ENCODE data around the gene SMNDC1. TPM values are rescaled to one million over a fixed set of nuclear protein-coding genes. Genes with fewer than 3 reads are reported as not detected.
A peak's percentile ranks its signal among the peaks of the same experiment; 100 is the strongest.
"Not testable (repeated sequence)": the region's sequence is repeated elsewhere in the genome, so short reads cannot be mapped to it uniquely, and the experiment has no call there.

The SMNDC1 gene
- total RNA-seq (2014; rRNA removed; shearing (Covaris generic)) = 6.3 and 7.6 TPM in 2 replicates

DNA sequence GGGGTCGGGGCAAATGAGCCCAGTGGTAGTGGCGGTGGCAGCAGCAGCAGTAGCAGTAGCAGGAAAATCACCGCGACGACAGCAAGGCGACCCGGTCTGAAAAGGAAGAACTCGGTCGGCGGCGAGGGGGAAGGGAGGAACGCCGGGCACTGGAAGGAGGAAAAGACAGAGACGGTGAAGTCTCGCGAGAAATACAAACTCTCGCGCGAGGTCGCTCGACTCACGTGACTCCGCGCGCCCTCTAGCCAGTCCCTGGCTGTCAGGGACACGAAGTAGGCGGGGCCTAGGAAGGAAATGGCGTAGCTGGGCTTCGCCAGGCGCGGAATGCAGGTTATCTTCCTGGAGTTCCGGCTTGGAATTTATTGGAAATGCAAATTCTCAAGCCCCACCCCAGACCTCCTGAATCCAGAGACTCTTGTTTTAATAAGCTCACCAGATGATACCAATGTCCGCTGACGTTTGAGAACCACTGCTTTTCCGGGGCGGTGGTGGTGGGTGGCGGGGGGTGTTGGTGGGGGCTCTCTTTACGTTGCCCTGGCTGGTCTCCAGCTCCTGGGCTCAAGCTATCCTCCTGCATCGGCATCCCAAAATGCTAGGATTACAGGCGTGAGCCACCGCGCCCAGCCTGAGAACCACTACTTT lies at the start of gene SMNDC1:
Gene SMNDC1, minus strand, starts transcription at position 141 of the 642 bp plus-strand sequence. CDS start 1,333 bp downstream, outside the sequence.
- peak; percentile 98 for DNase-seq (ENCODE audit: low read depth)

DNA sequence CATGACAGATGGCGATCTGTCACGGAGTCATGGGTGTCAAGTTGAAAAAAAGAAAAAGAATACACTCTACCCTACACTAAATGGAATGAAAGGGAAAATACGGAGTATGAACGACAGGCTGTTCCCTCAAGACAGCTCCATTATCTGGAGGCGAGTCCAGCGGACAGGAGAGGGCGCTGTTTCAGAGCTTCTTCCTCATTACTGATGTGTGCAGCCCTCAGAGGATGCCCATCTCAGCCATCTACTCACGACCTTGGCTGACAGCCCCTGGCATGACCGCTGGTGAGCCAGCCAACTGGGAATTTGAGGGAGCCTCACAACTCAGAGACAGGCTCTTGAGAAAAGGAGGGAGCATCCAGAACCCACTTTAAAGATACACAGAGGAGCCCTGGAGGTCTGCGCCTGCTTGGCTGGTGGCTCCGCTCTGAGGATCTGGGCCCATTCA lies 49.6 kb upstream of the SMNDC1 start:
- DNase-seq (ENCODE audit: low read depth) = peak; percentile 76

DNA sequence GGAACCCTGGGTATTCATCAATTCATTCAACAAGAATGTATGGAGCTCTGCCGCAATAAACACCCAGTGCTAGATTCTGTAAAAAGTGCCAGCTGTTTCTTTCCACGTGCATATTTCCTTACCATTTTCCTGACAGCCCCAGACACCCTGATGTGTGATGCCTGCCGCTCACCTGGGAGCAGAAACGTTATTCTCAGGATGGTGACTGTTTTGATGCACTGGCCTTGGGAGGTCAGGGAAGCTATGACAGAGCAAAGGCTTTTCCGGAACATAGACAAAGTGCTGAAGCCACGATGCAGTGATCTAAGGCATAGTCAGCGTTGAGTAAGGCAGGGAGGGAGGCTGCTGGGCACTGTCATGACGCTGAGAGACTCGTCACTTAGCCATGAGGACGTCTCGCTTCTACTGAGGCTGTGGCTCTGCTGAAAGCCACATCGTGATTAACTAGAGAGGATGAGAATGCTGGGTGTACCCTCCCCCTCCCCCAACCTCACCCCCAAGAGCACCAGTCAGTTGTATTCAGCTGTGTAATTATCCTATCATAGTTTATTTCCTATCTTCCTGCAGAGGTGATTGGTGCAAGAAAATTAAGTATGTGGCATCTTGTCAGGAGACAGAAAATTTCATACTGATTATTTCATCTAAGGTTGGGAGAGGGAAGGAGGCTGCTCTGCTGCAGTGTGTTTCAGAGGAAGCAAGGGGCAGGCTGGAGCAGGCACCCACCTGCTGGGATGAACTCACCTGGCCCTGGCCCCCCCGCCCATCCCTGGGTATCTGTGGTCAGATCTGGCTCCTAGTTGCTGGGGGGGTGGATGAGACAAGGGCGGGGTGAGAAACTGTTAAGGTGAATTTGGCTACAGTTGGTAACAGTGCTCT lies 48.8 kb upstream of the SMNDC1 start:
- DNase-seq (ENCODE audit: low read depth) = peak; percentile 79

DNA sequence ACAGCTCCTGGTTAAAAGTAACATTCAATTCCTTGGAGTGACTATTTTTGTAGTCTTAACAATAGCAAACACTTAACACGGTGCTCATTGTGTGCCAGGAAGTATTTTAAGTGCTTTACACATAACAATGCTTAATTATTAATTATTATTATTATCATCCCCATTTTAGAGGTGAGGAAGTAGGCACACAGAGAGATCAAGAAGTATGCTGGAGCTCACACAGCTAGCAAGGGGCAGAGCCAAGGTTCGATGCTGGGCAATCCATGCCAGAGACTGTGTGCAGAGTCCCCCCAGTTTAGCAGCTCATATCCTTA lies 48.2 kb upstream of the SMNDC1 start:
- no peak for DNase-seq (ENCODE audit: low read depth)

DNA sequence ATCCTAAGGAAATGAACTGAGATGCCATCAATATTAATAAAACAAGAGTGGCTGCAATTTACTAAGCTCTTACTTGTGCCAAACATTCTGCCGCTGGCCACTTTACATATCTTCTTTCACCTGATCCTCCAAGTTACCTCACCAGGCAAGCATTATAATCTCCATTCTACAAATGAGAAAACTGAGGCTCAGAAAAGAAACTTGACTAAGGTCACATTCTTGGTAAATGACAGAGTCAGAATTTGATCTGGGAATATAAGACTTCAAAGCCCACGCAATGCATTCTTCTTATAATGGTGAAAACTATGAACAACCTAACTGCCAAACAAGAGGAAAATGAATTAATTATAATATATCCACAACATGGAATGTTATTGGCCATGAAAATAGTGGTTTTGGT lies 46.1 kb upstream of the SMNDC1 start:
- no peak for DNase-seq (ENCODE audit: low read depth)

DNA sequence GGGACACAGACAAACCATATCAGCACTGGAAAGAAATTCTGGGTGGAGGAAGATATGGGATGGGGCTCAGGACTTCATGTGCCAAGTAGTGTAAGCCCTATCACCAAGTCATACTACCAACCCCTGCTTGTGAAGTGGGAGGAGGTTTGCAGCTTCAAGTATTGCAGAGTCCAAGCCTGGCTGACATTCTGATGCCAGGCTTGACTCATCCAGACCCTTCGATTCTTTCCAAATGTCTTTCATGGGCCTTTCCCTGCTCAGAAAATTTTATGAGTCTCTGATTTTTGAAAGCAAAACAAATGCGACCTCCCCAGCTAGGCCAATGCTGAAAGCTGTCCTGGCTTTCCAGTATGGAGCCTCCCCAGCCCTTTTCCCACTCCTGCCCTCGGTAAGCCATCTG lies 45.1 kb upstream of the SMNDC1 start:
- DNase-seq (ENCODE audit: low read depth) = no peak

DNA sequence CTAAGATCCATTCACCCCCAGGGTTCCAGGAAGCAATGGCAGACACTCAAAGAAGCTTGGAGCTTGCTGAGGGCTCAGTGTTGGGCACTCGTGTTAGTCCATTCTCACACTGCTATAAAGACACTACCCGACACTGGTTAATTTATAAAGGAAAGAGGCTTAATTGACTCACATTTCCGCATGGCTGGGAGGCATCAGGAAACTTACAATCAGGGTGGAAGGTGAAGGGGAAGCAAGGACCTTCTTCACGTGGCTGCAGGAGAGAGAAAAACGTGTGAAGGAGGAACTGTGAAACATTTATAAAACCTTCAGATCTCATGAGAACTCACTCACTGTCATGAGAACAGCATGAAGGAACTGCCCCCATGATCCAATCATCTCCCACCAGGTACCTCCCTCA lies 44.7 kb upstream of the SMNDC1 start:
- no peak for DNase-seq (ENCODE audit: low read depth)

DNA sequence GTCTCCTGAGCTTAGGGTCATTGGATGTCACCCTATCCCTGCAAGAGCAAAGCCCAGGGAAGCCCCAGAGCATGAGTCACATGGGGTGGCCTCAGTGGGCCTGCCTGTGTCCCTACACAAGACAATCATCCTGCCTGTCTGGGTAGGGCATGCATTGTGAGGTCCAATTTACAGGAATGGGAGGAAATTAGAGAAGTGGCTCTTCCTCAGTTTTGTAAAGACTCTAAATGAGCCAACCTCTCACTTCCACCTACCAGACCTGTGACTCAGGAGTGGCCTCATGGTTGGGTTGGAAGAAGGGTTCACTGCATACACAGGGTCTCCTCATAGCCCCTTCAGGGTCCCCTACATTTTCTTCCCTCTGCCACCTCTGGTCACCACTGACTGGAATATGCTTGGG lies 43.6 kb upstream of the SMNDC1 start:
- no peak for DNase-seq (ENCODE audit: low read depth)

DNA sequence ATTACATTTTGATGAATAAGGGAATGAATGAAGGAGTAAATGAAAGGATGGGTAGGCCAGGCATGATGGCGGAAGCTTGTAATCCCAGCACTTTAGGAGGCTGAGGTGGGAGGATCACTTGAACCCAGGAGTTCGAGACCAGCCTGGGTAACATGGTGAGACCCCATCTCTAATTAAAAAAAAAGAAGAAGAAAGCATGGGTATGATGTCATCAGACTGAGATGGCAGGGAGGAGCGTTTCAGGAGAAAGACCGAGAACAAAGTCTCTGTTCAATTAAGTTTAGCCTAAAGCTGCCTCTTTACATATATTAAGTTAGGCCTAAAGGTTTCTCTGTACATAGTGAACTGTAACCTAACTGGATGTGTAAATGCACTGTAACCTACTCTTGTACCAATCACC lies 42.2 kb upstream of the SMNDC1 start:
- no peak for DNase-seq (ENCODE audit: low read depth)

DNA sequence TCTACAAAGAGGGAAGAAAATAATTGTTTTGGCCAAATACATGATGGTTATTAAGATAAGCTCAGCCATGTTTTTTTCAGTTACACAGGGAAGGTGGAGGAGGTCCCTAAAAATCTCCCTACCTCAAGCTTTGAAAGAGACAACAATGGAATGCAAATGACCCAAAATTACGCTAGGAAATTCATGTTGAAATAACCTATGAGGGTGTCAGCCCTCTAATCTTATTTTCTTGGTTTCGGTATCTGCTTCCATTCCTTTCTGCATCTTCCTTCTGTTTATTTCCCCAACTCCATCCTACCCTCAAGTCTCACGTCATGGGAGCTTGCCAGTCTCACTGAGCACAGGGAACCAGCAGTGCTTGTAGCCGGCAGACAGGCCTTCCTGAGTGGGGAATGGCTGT lies 40.6 kb upstream of the SMNDC1 start:
- no peak for DNase-seq (ENCODE audit: low read depth)

DNA sequence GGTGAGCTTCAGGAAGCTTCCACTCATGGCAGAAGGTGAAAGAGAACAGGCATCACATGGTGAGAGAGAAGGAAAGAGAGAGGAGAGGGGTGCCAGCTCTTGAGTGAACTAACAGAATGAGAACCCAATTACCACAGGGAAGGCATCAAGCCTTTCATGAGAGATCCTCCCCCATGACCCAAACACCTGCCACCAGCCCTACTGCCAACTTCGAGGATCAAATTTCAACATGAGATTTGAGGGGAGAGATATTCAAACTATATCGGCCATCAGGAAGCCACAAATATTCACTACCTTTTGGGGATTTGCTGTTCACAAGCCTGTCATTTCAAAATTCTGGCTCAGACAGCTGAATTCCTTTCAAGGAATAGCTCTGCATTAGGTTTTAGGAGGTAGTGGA lies 39.9 kb upstream of the SMNDC1 start:
- no peak for DNase-seq (ENCODE audit: low read depth)

DNA sequence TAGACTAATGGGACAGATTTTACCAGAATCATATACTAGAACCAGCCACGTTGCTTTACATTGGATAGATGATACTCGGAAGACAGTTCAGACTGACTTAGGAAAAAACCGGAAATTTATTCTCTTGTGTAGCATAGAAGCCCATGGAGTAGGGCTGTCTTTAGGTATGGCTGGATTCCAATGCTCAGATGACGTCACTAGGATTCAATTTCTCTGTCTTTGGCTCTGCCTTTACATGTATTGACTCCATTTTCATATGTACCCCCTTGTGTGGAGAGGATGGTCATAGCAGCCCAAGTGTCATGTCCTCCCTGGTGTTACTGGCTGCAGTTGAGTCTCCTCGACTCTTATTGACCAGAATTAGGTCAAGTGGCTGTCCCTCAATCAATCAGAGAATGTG lies 39.2 kb upstream of the SMNDC1 start:
- no peak for DNase-seq (ENCODE audit: low read depth)

DNA sequence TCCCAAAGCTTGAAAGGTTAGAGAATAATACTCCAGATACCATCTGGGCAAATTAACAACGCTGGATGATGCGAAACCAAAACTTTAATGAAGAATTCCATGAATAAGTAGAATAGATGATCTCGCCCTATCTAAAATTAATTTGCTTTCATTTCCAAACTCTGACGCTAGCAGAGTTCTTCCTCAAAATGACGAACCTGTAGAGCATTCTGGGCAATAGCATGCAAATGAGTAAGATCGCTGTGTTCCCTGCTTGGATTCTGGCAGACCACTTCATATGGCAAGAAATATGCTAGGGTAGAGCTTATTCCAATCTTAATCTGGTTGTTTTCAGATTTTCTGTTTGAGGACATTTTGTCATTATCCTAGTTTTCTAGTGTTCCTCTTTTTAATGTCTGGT lies 36.1 kb upstream of the SMNDC1 start:
- DNase-seq (ENCODE audit: low read depth) = peak; percentile 29

DNA sequence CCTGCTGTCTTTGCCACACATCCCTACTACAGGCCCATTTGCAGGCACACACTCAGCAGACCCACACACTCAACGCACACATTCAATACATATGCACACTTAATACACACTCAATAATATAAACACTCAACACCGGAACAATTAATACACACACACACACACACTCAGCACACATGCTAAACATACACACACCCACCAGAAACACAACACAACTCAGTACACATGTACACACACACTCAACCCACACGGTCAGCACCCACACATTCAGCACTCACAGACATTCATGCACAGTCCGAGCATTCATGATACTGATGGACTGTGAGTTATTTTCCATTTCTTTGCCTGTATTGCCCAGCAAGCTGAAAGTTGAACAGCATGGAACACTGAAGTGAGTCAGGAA lies 35.4 kb upstream of the SMNDC1 start:
- no peak for DNase-seq (ENCODE audit: low read depth)

DNA sequence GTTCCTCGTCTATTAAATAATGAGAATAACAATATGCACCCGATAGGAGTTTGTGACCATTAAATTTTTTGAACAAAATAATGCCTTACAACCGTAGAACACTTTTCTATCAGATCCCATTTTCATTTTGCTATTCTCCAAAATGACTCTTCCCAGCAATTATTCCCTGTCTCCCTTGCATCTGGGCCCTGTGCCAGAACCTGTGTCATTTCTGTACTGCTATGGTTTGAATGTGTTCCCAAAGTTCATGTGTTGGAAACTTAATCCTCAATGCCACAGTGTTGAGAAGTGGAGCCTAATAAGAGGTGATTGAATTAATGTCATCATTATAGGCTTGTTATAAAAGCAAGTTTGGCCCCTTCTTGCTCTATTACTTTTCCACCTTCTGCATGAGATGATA lies 33.2 kb upstream of the SMNDC1 start:
- DNase-seq (ENCODE audit: low read depth) = peak; percentile 71

DNA sequence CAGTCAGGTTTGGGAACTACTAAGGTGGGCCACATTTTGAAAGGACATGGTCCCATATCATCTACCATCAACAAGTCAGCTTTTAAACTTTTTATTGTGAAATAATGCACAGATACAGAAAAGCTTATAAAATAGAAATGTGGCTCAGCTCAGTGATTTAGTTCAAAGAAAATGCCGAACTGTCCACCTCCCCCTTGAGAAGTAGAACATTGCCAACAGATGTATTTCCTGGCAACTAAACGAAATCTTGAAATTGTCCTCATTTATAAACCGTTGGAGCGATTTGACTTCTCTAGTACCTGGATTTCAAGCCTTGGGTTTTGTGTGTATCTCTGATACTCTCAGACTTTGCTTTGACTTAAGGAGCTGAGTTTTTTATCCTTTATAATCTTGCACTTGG lies 32.7 kb upstream of the SMNDC1 start:
- no peak for DNase-seq (ENCODE audit: low read depth)

DNA sequence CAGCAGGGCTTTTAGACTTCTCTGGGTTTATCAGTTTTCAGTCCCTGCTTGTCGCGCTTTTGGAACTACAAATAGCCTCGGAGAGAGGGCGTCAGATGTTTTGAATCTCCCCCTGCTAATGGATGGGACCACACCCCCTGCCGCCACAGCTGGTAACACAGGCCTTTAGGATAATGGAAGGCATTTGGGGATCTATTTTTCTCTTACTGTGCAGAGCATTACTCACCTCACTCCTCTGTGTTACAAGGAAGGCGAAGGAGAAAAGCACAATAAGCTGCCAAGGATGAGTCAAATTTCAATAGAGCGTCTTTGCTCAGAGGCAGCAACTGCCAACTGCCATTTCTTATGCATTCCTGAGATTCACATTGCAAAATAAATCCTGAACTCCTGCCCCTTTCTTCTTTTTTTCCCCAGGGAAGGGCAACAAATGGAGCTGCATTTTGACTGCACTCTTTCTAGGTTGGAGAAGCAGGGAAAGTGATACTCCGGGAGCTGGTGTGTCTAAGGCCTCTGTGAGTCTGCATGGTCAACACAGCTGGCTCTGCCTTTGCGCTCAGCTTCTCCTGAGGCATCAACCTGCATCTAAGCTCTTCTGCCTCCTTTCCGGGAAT lies 31.5 kb upstream of the SMNDC1 start:
- peak; percentile 94 for DNase-seq (ENCODE audit: low read depth)

DNA sequence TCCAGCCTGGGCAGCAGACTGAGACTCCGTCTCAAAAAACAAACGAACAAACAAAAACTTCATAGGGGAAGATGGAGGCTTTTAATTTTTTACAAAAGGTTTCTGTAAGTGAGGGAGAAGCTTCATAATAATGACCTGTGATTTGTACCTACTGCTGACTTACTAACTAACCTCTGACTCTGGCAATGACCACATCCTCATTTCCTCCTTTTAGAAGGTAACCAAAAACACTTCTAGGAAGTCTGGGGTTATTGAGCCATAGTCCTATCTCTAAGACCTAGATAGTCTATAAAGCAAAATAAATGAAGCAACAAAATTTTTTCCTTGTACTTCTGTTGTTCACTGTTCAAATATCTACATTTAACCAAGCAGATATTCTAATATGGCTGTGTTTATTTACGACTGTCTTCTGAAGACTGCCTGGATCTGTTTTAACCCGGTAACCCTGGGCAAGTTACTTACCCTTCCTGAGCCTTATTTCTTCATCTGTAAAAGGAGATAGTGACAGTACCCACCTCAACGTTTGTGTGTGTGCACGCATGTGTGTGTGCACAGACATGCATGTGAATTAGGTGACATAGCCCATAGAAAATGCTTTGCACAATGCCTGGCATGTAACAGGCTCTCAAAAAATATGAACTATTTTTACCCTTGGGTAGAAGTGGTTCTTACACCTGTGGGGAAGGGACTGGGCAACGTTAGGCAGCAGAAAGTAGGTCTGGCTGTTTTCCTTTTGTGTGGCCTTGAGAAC lies 30.8 kb upstream of the SMNDC1 start:
- DNase-seq (ENCODE audit: low read depth) = no peak

DNA sequence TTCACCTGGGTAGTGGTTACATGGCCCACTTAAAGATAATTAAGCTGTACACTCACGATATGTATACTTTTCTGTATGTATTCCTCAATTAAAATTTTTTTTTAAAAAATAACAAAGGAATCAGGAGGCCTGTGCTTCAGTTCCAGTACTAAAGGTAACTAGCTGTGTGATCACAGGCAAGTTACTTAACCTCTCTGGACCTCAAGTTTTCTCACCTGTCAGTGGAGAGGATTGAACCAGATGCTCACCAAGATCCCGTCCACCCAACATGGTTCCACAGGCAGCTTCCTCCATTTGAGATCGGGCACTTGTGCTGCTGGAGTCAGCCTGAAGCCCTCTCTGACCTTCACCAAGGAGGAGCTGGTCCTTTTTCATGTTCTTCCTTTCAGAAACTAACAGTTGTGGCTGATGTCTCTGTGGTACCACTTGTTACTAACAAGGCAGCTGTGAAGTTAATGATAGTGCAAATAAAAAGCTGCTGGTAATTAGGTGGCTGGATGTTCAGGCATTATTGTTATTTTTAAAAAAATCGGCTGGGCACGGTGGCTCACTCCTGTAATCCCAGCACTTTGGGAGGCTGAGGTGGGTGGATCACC lies 29.4 kb upstream of the SMNDC1 start:
- no peak for DNase-seq (ENCODE audit: low read depth)

DNA sequence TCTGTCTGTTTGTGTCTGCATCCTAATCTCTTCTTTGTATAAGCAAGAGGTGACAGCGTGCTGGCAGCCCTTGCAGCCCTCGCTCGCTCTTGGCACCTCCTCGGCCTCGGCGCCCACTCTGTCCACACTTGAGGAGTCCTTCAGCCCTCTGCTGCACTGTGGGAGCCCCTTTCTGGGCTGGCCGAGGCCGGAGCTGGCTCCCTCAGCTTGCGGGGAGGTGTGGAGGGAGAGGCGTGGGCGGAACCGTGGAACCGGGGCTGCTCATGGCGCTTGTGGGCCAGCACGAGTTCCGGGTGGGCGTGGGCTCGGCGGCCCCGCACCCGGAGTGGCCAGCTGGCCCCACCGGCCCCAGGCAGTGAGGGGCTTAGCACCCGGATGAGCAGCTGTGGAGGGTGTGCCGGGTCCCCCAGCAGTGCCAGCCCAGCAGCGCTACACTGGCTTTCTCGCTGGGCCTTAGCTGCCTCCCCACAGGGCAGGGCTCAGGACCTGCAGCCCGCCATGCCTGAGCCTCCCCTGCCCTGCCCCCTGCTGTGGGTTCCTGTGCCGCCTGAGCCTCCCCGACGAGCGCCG lies 26.6 kb upstream of the SMNDC1 start:
- DNase-seq (ENCODE audit: low read depth) = not testable (repeated sequence)

DNA sequence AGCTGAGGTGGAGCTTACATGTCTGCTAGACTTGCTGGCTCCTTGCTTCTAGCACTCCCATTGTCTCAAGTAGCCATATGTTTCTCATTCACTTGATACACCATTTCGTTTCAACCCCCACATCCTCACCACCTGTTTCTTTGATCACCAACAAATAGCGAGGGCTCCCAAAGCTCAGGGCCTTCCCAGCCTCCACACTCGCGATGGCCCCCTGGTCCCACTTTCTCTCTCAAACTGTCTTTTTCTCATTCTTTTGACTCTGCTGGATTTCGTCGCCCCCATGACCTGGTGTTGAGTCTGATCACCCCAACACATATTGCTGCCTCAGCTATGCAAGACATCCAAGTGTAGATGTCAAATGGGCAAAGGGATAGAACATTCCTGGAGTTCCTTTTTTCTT lies 26.0 kb upstream of the SMNDC1 start:
- no peak for DNase-seq (ENCODE audit: low read depth)
